Breast epithelium (tissue), 4 donors: ENCODE data around the gene TM9SF4. TPM values are rescaled to one million over a fixed set of nuclear protein-coding genes. Genes with fewer than 3 reads are reported as not detected.

Source experiments
- DNase-seq, 2 donors: peaks; one replicate each; pipeline ENCODE4 v3.0.0-alpha.2; 2019; ENCODE audit warnings: low spot score in 2 of 2
- H3K27ac ChIP-seq, 2 donors: fragments of 200-600 bp; sonication (generic) in 1 of 2; one replicate each; pipeline ENCODE4 v1.5.1; 2016 to 2019; ENCODE audit warnings: mild to moderate bottlenecking in 1 of 2
- H3K27me3 ChIP-seq, 2 donors: fragments of 200-600 bp; sonication (generic) in 1 of 2; one replicate each; pipeline versions ENCODE4 v1.5.1 to v1.6.0; 2017 to 2019; ENCODE audit warnings: control low read depth in 1 of 2, mild to moderate bottlenecking in 1 of 2
- H3K36me3 ChIP-seq: fragments of 200-600 bp; one replicate; pipeline ENCODE4 v1.5.1; 2019
- H3K4me1 ChIP-seq, 2 donors: fragments of 200-600 bp; sonication (generic); one replicate each; pipeline ENCODE4 v1.5.1; 2016 to 2019; ENCODE audit warnings: control low read depth in 1 of 2
- H3K4me3 ChIP-seq, 3 donors: fragments of 200-600 bp; sonication (generic); 1 replicate in 2 of 3; 2 replicates in 1 of 3; pipeline ENCODE4 v1.5.1; 2016 to 2019; ENCODE audit warnings: mild to moderate bottlenecking in 3 of 3, moderate library complexity in 2 of 3
- H3K9me3 ChIP-seq, 2 donors: fragments of 200-600 bp; sonication (generic) in 1 of 2; one replicate each; pipeline ENCODE4 v1.5.1; 2016 to 2019; ENCODE audit warnings: control low read depth in 1 of 2
- CTCF ChIP-seq, 3 donors: fragments of 450-650 bp; IDR thresholded peaks; one replicate each; pipeline ENCODE4 v1.5.1; 2016 to 2017; ENCODE audit warnings: antibody characterized with exemption in 3 of 3, mild to moderate bottlenecking in 3 of 3, moderate library complexity in 3 of 3
- POLR2A ChIP-seq: fragments of 450-650 bp; IDR thresholded peaks from one replicate; pipeline ENCODE4 v1.6.1; 2016; ENCODE audit warnings: antibody characterized with exemption, mild to moderate bottlenecking, moderate library complexity
- POLR2AphosphoS5 ChIP-seq, 3 donors: sonication (generic); formaldehyde crosslinking; IDR thresholded peaks; one replicate each; pipeline ENCODE4 v1.6.1; 2017; ENCODE audit warnings: antibody characterized with exemption in 3 of 3
- intact Hi-C: fragments of 100-400 bp; cut with DNase I; formaldehyde crosslinking; loops from one replicate; pipeline ENCODE4 v1.15.1; 2023; ENCODE audit warnings: low total_unique reads
- total RNA-seq, 3 donors: library from RNA; depleted of rRNA; stranded (reverse); fragments of >200 nt; gene quantifications; one replicate each; pipeline ENCODE4 v1.1.0, GENCODE V29; 2016

Gene TM9SF4
- total RNA-seq, 3 donors from 2014 or later: 20.2 to 28.5 (median 26.9) TPM

DNA sequence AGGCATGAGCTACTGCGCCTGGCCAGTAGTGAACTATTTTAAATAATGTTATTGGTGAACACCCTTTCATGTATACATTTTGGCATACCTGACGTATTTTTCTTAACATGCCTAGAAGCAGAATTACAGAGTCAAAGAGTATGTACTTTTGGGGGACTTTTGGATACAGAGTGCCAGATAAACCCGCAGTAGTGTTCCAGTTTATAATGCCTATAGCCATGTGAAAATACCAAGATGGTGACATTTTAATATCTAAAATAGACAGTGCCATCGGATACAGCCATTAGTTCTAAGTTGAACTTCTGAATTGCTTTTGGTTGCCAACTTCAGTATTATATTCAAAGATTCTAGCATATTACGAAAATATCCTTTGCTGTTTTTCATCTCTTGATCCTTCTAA is 20.3 kb downstream of the TM9SF4 start:
- intact Hi-C loops: no loop called here
- DNase-seq: no peak
- Histone ChIP-seq H3K27me3 (no peaks in the 10 kb centered on the region), H3K36me3 (no peaks in the 10 kb centered on the region), H3K4me1 (no peaks in the 10 kb centered on the region), H3K27ac (no peak overlapping the region), H3K9me3 (no peaks in the 10 kb centered on the region), H3K4me3 (no peak overlapping the region)
- TF ChIP-seq CTCF (IDR thresholded peaks at IDR 0.05): no peak
- no peak for TF ChIP-seq POLR2AphosphoS5 (IDR thresholded peaks at IDR 0.05)
- no peak for TF ChIP-seq POLR2A

- H3K4me3 ChIP-seq: no peak overlapping the region
- no peaks in the 10 kb centered on the region for H3K4me1 ChIP-seq
- no peak overlapping the region for H3K27ac ChIP-seq
- H3K9me3 ChIP-seq: no peaks in the 10 kb centered on the region
- no peaks in the 10 kb centered on the region for H3K36me3 ChIP-seq
- intact Hi-C loops: no loop called here
- no peak for DNase-seq
- TF ChIP-seq CTCF (IDR thresholded peaks at IDR 0.05) (no peak), POLR2AphosphoS5 (IDR thresholded peaks at IDR 0.05) (no peak), POLR2A (no peak)
- no peaks in the 10 kb centered on the region for H3K27me3 ChIP-seq
Observed at GRCh38 chr20:32130352-32130751, 20.8 kb downstream of the TM9SF4 start.

DNA sequence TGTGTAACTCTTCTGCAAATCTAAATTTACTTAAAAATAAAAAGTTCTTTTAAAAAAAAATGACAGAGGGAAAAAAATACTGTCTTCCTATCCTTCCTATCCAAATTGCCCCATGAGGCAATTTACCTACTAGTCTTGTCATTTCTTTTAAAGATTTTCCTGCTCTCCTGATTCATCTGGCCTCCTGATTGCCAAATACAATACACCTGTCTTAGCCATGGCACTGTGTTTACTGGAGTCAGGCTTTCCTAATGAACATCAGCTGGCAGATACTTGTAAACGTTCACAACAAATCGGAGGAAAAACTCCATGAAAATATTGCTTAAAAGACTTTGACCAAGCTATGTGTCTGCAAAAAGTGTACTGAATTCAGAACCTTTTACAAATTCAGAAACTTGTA is 21.5 kb downstream of the TM9SF4 start:
- H3K36me3 ChIP-seq: no peaks in the 10 kb centered on the region
- TF ChIP-seq POLR2AphosphoS5 (IDR thresholded peaks at IDR 0.05): no peak
- no peak for TF ChIP-seq POLR2A
- no peak for TF ChIP-seq CTCF (IDR thresholded peaks at IDR 0.05)
- no peaks in the 10 kb centered on the region for H3K4me1 ChIP-seq
- H3K27me3 ChIP-seq: no peaks in the 10 kb centered on the region
- no peak overlapping the region for H3K4me3 ChIP-seq
- no peak for DNase-seq
- H3K9me3 ChIP-seq: no peaks in the 10 kb centered on the region
- no peak overlapping the region for H3K27ac ChIP-seq
- intact Hi-C loops: no loop called here

DNA sequence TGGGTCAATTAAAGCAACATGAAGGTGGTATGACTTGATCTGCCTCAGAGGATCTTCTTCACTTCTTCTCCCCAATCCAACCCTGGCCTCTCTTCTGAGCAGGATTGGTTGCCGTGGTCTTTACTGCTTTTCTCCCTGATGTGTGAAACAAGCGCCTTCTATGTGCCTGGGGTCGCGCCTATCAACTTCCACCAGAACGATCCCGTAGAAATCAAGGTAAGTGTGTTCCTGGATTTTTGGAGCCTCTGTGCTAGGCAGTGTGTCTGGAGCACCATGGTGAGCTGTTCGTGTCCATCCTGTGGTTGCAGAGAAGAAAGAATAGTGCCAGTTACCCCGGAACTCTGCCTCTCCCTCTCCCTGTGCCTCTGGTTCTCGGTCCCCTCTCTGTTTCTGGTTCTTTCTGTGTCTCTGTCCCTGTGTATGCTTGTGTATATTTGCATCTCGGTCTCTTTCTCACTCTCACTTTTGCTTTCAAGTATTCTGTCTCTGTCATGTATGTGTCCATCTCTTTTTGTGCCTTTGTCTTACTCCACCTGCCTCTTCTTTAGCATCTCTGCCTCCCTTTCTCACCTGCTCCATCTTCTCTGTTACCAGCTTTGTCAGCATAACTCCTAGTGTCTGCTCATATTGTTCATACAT is 23.5 kb downstream of the TM9SF4 start:
- TF ChIP-seq POLR2AphosphoS5 (IDR thresholded peaks at IDR 0.05) (no peak), POLR2A (no peak), CTCF (IDR thresholded peaks at IDR 0.05) (no peak)
- Histone ChIP-seq H3K9me3 (no peaks in the 10 kb centered on the region), H3K27ac (no peak overlapping the region), H3K4me1 (no peaks in the 10 kb centered on the region), H3K4me3 (no peak overlapping the region), H3K36me3 (no peaks in the 10 kb centered on the region), H3K27me3 (no peaks in the 10 kb centered on the region)
- intact Hi-C loops: no loop called here
- DNase-seq: no peak

- H3K4me1 ChIP-seq: no peaks in the 10 kb centered on the region
- intact Hi-C loops: no loop called here
- H3K27ac ChIP-seq: no peak overlapping the region
- no peak overlapping the region for H3K4me3 ChIP-seq
- no peaks in the 10 kb centered on the region for H3K27me3 ChIP-seq
- H3K9me3 ChIP-seq: no peaks in the 10 kb centered on the region
- DNase-seq: no peak
- no peak for TF ChIP-seq POLR2AphosphoS5 (IDR thresholded peaks at IDR 0.05)
- H3K36me3 ChIP-seq: no peaks in the 10 kb centered on the region
Observed at GRCh38 chr20:32134026-32134425, 24.5 kb downstream of the TM9SF4 start.
